ENCODE measurements around the gene ALDH1A3.

The ALDH1A3 gene

GRCh38 chr15:100885116-100885515, 5.5 kb downstream of the ALDH1A3 start:
- DNase-seq, result no peak

- no peak for DNase-seq
These were observed 6.2 kb downstream of the ALDH1A3 start for GRCh38 chr15:100885811-100886210.

- DNase-seq, result no peak
These were observed 7.7 kb downstream of the ALDH1A3 start for GRCh38 chr15:100887211-100887913.

GRCh38 chr15:100889385-100890050, 9.9 kb downstream of the ALDH1A3 start:
- no peak for DNase-seq

GRCh38 chr15:100890051-100890720, 10.6 kb downstream of the ALDH1A3 start:
- DNase-seq, result no peak

- no peak for DNase-seq
These were observed 11.2 kb downstream of the ALDH1A3 start for GRCh38 chr15:100890850-100891249.

GRCh38 chr15:100891307-100892012, 11.8 kb downstream of the ALDH1A3 start:
- no peak for DNase-seq

GRCh38 chr15:100892013-100892355, 12.4 kb downstream of the ALDH1A3 start:
- DNase-seq, result no peak

- no peak for DNase-seq
These were observed 13.8 kb downstream of the ALDH1A3 start for GRCh38 chr15:100893261-100893963.

- DNase-seq, result no peak
These were observed 14.3 kb downstream of the ALDH1A3 start for GRCh38 chr15:100893964-100894295.

GRCh38 chr15:100895721-100896120, 16.1 kb downstream of the ALDH1A3 start:
- no peak for DNase-seq

GRCh38 chr15:100897221-100898151, 17.9 kb downstream of the ALDH1A3 start:
- DNase-seq, result no peak

- DNase-seq, result no peak
These were observed 18.5 kb downstream of the ALDH1A3 start for GRCh38 chr15:100898152-100898490.

- DNase-seq, result no peak
These were observed 19.2 kb downstream of the ALDH1A3 start for GRCh38 chr15:100898661-100899462.

GRCh38 chr15:100899601-100900000, 20.0 kb downstream of the ALDH1A3 start:
- DNase-seq, result no peak

GRCh38 chr15:100900136-100900794, 20.6 kb downstream of the ALDH1A3 start:
- no peak for DNase-seq

- no peak for DNase-seq
These were observed 21.2 kb downstream of the ALDH1A3 start for GRCh38 chr15:100900795-100901169.

- DNase-seq, result no peak
These were observed 21.7 kb downstream of the ALDH1A3 start for GRCh38 chr15:100901296-100901695.

- no peak for DNase-seq
These were observed 22.2 kb downstream of the ALDH1A3 start for GRCh38 chr15:100901702-100902435.

Data from activated CD4-positive, alpha-beta T cell treated with anti-CD3 and anti-CD28 coated beads for 48 hours (primary cell).